Body of pancreas (tissue), 4 donors: ENCODE measurements around the gene MEOX2.

Source experiments
- POLR2A ChIP-seq, 3 donors: fragments of 450-650 bp; IDR thresholded peaks; one replicate each; pipeline ENCODE4 v1.6.1; 2016; ENCODE audit warnings: antibody characterized with exemption in 3 of 3, mild to moderate bottlenecking in 2 of 3
- TF ChIP-seq, protein P1 (sequence below), 7 experiments: fragments of 450-650 bp in 4 of 7; fragments of 200-600 bp in 3 of 7; sonication (generic) in 3 of 7; IDR thresholded peaks; one replicate each; pipeline ENCODE4 v1.5.1; 2016 to 2019; ENCODE audit warnings: antibody characterized with exemption in 7 of 7

DNA sequence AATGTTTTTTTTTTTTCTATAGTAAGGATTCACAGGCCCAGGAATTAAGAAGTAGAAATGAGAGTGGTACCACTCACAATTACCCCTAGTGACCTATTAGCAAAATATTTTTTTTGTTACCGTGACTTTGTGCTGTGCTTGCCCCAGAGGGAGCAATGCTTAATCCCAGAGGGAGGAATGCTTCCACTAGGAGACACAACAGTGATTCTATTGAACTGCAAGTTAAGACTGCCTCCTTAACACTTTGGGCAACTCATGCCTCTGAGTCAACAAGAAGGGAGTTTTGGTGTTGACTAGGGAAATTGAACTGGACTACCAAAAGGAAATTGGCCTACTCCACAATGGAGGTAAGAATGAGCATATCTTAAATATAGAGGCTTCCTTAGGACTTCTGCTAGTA lies 17.2 kb upstream of the MEOX2 start:
- TF ChIP-seq, protein P1, sequence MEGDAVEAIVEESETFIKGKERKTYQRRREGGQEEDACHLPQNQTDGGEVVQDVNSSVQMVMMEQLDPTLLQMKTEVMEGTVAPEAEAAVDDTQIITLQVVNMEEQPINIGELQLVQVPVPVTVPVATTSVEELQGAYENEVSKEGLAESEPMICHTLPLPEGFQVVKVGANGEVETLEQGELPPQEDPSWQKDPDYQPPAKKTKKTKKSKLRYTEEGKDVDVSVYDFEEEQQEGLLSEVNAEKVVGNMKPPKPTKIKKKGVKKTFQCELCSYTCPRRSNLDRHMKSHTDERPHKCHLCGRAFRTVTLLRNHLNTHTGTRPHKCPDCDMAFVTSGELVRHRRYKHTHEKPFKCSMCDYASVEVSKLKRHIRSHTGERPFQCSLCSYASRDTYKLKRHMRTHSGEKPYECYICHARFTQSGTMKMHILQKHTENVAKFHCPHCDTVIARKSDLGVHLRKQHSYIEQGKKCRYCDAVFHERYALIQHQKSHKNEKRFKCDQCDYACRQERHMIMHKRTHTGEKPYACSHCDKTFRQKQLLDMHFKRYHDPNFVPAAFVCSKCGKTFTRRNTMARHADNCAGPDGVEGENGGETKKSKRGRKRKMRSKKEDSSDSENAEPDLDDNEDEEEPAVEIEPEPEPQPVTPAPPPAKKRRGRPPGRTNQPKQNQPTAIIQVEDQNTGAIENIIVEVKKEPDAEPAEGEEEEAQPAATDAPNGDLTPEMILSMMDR (IDR thresholded peaks at IDR 0.05): no peak
- no peak for TF ChIP-seq POLR2A (IDR thresholded peaks at IDR 0.05)
